ENCODE data around the gene STAT3.
"Not testable (repeated sequence)": the region's sequence is repeated elsewhere in the genome, so short reads cannot be mapped to it uniquely, and the experiment has no call there.

- not testable (repeated sequence) for TF ChIP-seq POLR2A (IDR thresholded peaks at IDR 0.05; ENCODE audit: low read depth, low read length); EZH2 (IDR thresholded peaks at IDR 0.05; ENCODE audit: borderline replicate concordance, low read depth, low read length, severe bottlenecking); CTCF (IDR thresholded peaks at IDR 0.05; ENCODE audit: extremely low read depth in 1 of 2, insufficient read depth in 1 of 2, low read depth in 1 of 2, low read length in 2 of 2)
Observed at GRCh38 chr17:42299361-42299760, 88.9 kb downstream of the STAT3 start.
